ENCODE measurements around the gene C17orf113.

Gene C17orf113

DNA sequence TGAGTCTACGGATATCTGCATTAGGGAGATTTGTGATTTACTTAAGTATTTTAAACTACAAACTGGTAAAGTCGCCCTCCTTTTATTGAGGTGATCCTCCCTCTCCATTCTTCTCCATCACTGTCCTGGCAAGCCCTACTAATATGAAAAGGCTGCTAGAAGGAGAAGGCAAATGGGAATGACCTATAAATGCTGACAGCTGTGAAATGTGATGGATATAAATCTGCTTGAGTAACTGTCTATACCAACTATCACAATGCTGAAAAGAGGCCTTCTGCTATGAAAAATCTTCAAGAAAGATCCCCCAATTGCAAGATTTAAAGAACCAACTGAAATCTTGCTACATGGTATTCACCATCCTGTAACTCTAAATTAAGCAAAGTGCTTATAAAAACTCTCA is 48.7 kb downstream of the C17orf113 start:
- in situ Hi-C loops (cut with HindIII; ENCODE audit: low pct_ligation_motif_present, low pct_unique_long_range_greater_than_20kb, low sequenced_read_pairs) = no loop called here

DNA sequence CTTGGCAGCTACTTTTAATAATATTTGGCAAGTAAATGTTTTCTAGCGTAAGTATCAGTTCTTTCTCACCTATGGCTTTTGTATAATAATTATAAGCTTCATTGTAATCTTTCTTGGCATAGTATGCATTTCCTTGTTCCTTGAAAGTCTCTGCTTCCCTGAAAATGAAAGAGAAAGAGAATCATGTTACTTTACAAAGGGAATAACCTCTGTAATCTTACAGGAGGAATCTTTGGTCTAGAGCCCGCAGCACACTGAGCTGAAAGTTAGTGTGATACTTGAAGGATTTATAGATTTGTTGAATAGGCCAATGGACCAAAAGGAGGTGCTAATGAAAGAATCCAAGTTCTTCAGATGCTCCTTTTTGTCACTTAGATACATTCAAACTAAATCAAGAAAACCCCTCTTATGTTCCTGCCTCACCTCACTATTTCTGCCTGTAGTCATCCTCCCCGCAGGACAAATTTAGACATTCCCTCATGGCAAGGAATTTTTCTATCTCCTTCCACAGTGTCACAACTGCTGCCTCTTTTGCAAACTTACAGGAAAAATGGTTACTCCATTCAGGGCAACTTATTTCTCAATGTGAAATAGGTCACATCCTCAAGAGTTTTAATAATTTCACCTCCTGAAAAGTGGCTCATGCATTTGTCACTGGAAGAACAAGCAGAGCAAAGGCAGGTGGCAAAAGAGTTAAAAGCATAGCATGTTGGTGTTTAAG is 49.8 kb downstream of the C17orf113 start:
- in situ Hi-C loops (cut with HindIII; ENCODE audit: low pct_ligation_motif_present, low pct_unique_long_range_greater_than_20kb, low sequenced_read_pairs) = no loop called here
- DNase-seq = no peak

More for the DNA sequence above, 48.7 kb downstream of the C17orf113 start:
- DNase-seq = no peak

DNA sequence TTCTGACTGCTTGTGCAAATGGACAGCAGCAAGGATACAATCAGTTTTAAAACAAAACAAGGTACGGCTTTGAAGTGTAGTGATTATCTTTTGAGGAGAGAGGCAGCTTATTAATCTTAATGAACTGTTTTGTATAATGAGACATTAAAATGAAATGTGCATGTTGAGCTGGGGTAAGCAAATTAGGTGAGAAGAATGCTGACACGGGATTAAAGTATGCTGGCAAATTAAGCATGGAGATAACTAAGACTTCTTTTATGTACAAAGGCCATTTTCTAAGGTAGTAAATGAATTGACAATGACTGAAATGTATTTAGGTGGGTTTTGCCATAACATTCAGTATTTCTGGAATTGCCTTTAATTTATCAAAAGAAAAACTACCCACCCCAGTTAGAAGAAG is 51.9 kb downstream of the C17orf113 start:
- in situ Hi-C loops (cut with HindIII; ENCODE audit: low pct_ligation_motif_present, low pct_unique_long_range_greater_than_20kb, low sequenced_read_pairs) = no loop called here
- DNase-seq = no peak

DNA sequence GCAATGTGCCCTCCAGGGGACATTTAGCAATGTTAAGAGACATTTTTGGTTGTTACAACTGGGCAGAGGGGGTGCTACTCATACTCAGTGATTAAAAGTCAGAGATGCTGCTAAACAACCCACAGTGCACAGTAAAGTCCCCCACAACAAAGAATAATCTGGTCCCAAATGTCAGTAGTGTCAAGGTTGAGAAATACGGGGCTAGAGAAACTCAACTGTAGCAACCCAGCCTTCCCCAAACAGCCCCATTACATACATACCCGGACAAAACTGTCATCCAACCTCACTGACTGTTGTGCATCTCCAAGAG is 53.6 kb downstream of the C17orf113 start:
- no peak for DNase-seq
- in situ Hi-C loops (cut with HindIII; ENCODE audit: low pct_ligation_motif_present, low pct_unique_long_range_greater_than_20kb, low sequenced_read_pairs) = no loop called here

DNA sequence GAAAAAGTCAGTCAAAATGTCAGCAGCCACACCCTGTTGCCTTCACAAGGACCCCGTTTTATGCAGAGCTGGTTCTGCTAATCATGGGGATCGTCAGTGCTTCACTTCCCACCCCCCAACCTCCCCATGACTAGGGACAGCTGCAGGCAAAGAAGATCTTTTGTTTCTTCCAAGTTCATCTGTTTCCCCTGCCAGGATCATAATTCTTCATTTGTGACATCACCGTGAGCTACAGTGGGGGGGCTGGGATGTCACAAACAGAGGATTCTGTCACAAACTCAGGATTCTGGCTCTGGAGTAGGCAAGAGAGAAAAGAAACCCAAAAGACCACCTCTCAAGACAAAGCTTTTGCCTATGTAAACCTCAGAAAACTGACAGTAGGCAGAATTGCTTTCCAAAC is 57.8 kb downstream of the C17orf113 start:
- in situ Hi-C loops (cut with HindIII; ENCODE audit: low pct_ligation_motif_present, low pct_unique_long_range_greater_than_20kb, low sequenced_read_pairs) = no loop called here
- no peak for DNase-seq

DNA sequence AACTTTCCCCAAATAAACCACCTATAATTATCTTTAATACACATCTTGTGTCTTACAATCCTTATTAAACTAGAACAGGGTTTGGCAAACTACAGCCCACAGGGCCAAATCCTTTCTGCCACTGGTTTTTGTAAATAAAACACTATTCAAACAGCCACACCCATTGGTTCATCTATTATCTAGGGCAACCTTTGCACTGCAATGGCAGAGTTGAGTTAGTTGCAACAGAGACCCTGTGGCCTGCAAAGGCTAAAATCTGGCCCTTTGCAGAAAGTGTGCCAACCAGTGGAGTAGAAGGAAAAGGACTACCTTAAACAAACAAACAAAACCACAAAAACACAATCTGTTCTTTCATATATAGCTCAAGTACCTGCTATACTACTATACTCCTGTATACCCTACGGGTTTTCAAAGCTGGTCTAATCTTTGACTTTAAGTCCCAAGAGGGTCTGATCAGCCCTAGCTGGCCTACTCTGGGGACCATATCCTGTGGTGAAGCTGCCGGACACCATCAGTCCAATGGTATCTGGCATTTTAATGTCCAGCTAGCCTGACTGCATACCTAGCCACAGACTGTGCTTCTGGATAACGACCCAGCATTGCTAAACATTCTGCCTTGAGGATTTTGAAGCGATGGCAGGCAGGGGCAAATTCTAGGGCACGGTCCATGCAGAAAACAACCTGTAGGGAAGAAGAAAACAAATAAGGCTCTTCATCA is 60.5 kb downstream of the C17orf113 start:
- DNase-seq = no peak
- in situ Hi-C loops (cut with HindIII; ENCODE audit: low pct_ligation_motif_present, low pct_unique_long_range_greater_than_20kb, low sequenced_read_pairs) = no loop called here

DNA sequence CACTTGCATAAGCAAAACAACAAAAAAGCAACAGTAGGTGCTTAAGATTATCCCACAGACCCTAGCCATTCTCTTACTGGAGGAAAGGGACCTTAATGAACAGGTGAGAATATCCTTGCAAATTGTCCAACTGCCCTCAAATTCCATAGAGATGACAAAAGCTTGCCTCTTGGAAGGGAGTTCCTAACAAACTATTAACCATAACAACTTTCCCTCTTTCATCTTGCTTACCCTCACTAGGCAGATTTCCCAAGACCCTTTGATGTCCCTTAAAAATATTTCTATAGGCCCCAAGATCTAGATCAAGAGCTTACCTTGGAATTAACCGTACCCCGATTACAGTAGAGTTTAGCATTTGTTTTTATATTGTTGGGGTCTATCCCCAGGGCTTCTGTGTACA is 62.0 kb downstream of the C17orf113 start:
- no peak for DNase-seq
- in situ Hi-C loops (cut with HindIII; ENCODE audit: low pct_ligation_motif_present, low pct_unique_long_range_greater_than_20kb, low sequenced_read_pairs) = no loop called here

Measured in ACHN (cell line).